WTC11 (cell line): Measurements from ENCODE around the gene P2RY4. TPM values are rescaled to one million over a fixed set of nuclear protein-coding genes. Genes with fewer than 3 reads are reported as not detected.

Experiments used
- ATAC-seq: fragments of 200-7000 bp; cut with Tn5 transposase; 2 replicates; pipeline ENCODE4 v1.10.0; 2021; ENCODE audit warnings: mild to moderate bottlenecking, moderate library complexity
- CTCF ChIA-PET: fragments of 300-600 bp; sonication (Branson Sonifier 250); formaldehyde crosslinking; loops from one replicate; lab custom pipeline; 2021; ENCODE audit warnings: antibody characterized with exemption; lab: Charles Lee
- POLR2A ChIA-PET: fragments of 350-600 bp; sonication (Branson Sonifier 250); formaldehyde crosslinking; loops from one replicate; lab custom pipeline; 2021; ENCODE audit warnings: antibody characterized with exemption; lab: Charles Lee
- DNase-seq: peaks from one replicate; pipeline ENCODE4 v3.0.0; 2021; ENCODE audit warnings: low spot score
- H3K27ac Mint-ChIP-seq: 2 replicates; pipeline ENCODE4 v1.8.0; 2021; ENCODE audit warnings: mixed read lengths
- H3K27me3 Mint-ChIP-seq: 2 replicates; pipeline ENCODE4 v1.8.0; 2021; ENCODE audit warnings: low read depth, mild to moderate bottlenecking, moderate library complexity, mixed read lengths
- H3K36me3 Mint-ChIP-seq: 2 replicates; pipeline ENCODE4 v1.8.0; 2021; ENCODE audit warnings: mixed read lengths
- H3K4me1 Mint-ChIP-seq: 2 replicates; pipeline ENCODE4 v1.8.0; 2022; ENCODE audit warnings: mixed read lengths
- H3K4me3 Mint-ChIP-seq: 2 replicates; pipeline ENCODE4 v1.8.0; 2021; ENCODE audit warnings: mild to moderate bottlenecking, moderate library complexity, mixed read lengths
- H3K9me3 Mint-ChIP-seq: 2 replicates; pipeline ENCODE4 v1.8.0; 2021; ENCODE audit warnings: mixed read lengths
- ATF1 ChIP-seq: sonication (generic); formaldehyde crosslinking; IDR thresholded peaks from 2 replicates; pipeline ENCODE4 v1.8.1; 2023; ENCODE audit warnings: mild to moderate bottlenecking, moderate library complexity, missing genetic modification reagents
- CREM ChIP-seq: sonication (generic); formaldehyde crosslinking; IDR thresholded peaks from 2 replicates; pipeline ENCODE4 v1.8.1; 2022; ENCODE audit warnings: mild to moderate bottlenecking, missing genetic modification reagents, moderate library complexity
- EMX1 ChIP-seq: fragments of 250-450 bp; sonication (Bioruptor Pico); IDR thresholded peaks from 2 replicates; pipeline ENCODE4 v1.8.0; 2021; ENCODE audit warnings: mild to moderate bottlenecking
- ETV6 ChIP-seq: sonication (generic); formaldehyde crosslinking; IDR thresholded peaks from 2 replicates; pipeline ENCODE4 v1.8.1; 2022; ENCODE audit warnings: mild to moderate bottlenecking, missing genetic modification reagents
- FOXK1 ChIP-seq: sonication (generic); formaldehyde crosslinking; IDR thresholded peaks from 2 replicates; pipeline ENCODE4 v1.8.0; 2022; ENCODE audit warnings: mild to moderate bottlenecking, moderate library complexity, missing genetic modification reagents
- KAT7 ChIP-seq: sonication (generic); formaldehyde crosslinking; IDR thresholded peaks from 2 replicates; pipeline ENCODE4 v1.8.1; 2023; ENCODE audit warnings: missing genetic modification reagents, mild to moderate bottlenecking, borderline replicate concordance
- NFYB ChIP-seq: sonication (generic); formaldehyde crosslinking; conservative IDR thresholded peaks from 2 replicates; pipeline ENCODE4 v1.8.0; 2022; ENCODE audit warnings: low read depth, missing genetic modification reagents
- SMAD4 ChIP-seq: sonication (generic); formaldehyde crosslinking; IDR thresholded peaks from 2 replicates; pipeline ENCODE4 v1.8.0; 2022; ENCODE audit warnings: mild to moderate bottlenecking, missing genetic modification reagents
- ZBTB21 ChIP-seq: sonication (generic); formaldehyde crosslinking; IDR thresholded peaks from 2 replicates; pipeline ENCODE4 v1.8.1; 2023; ENCODE audit warnings: mild to moderate bottlenecking, missing genetic modification reagents, borderline replicate concordance
- ZNF138 ChIP-seq: sonication (generic); formaldehyde crosslinking; conservative IDR thresholded peaks from 2 replicates; pipeline ENCODE4 v1.8.1; 2022; ENCODE audit warnings: mild to moderate bottlenecking, moderate library complexity, missing genetic modification reagents
- ZNF219 ChIP-seq: sonication (generic); formaldehyde crosslinking; IDR thresholded peaks from 2 replicates; pipeline ENCODE4 v1.8.0; 2023; ENCODE audit warnings: missing genetic modification reagents, mild to moderate bottlenecking, borderline replicate concordance
- total RNA-seq: library from RNA; stranded (reverse); gene quantifications from 3 replicates; pipeline ENCODE4 v1.2.3, GENCODE V29; 2021
- TF ChIP-seq, protein P1 (sequence below): sonication (generic); formaldehyde crosslinking; IDR thresholded peaks from 2 replicates; pipeline ENCODE4 v1.8.0; 2023; ENCODE audit warnings: missing genetic modification reagents, mild to moderate bottlenecking, borderline replicate concordance
- TF ChIP-seq, protein P2 (sequence below): sonication (generic); formaldehyde crosslinking; IDR thresholded peaks from 2 replicates; pipeline ENCODE4 v1.8.1; 2023; ENCODE audit warnings: mild to moderate bottlenecking, missing genetic modification reagents
- TF ChIP-seq, protein P3 (sequence below): fragments of 250-450 bp; sonication (Bioruptor Pico); IDR thresholded peaks from 2 replicates; pipeline ENCODE4 v2.1.2; 2022; ENCODE audit warnings: mild to moderate bottlenecking, moderate library complexity
- TF ChIP-seq, protein P4 (sequence below): fragments of 200-600 bp; IDR thresholded peaks from 2 replicates; pipeline ENCODE4 v1.8.0; 2022; ENCODE audit warnings: antibody characterized with exemption

Gene P2RY4
- total RNA-seq, 1 experiment from 2014 or later: not detected

DNA sequence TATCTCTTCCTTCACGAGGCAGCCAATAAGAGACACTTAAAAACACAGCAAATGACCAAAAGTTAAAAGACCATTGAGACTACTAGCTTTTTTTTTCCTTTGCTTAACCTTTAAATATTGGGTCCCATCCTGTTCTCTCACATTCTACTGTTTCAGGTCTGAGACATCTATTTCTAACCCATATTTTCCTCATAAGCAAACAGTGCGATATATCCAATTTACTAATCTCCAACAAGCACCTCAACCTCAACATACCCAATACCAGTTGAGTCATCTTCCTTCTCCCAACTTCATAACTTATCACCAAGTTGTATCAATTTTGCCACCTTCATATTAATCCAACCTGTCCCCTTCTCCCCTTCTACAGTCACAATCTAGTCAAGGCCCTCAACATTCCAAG is 18.5 kb downstream of the P2RY4 start:
- DNase-seq: no peak
- Mint-ChIP-seq H3K9me3 (no peaks in the 10 kb centered on the region), H3K4me1 (peaks cover 13% of the 10 kb centered on the region), H3K36me3 (no peaks in the 10 kb centered on the region), H3K27me3 (no peaks in the 10 kb centered on the region), H3K4me3 (no peak overlapping the region), H3K27ac (no peak overlapping the region)
- CTCF ChIA-PET: no interaction called here
- POLR2A ChIA-PET: no interaction called here
- no peak for TF ChIP-seq ATF1 (CRISPR knock-in tag)
- TF ChIP-seq, protein P1, sequence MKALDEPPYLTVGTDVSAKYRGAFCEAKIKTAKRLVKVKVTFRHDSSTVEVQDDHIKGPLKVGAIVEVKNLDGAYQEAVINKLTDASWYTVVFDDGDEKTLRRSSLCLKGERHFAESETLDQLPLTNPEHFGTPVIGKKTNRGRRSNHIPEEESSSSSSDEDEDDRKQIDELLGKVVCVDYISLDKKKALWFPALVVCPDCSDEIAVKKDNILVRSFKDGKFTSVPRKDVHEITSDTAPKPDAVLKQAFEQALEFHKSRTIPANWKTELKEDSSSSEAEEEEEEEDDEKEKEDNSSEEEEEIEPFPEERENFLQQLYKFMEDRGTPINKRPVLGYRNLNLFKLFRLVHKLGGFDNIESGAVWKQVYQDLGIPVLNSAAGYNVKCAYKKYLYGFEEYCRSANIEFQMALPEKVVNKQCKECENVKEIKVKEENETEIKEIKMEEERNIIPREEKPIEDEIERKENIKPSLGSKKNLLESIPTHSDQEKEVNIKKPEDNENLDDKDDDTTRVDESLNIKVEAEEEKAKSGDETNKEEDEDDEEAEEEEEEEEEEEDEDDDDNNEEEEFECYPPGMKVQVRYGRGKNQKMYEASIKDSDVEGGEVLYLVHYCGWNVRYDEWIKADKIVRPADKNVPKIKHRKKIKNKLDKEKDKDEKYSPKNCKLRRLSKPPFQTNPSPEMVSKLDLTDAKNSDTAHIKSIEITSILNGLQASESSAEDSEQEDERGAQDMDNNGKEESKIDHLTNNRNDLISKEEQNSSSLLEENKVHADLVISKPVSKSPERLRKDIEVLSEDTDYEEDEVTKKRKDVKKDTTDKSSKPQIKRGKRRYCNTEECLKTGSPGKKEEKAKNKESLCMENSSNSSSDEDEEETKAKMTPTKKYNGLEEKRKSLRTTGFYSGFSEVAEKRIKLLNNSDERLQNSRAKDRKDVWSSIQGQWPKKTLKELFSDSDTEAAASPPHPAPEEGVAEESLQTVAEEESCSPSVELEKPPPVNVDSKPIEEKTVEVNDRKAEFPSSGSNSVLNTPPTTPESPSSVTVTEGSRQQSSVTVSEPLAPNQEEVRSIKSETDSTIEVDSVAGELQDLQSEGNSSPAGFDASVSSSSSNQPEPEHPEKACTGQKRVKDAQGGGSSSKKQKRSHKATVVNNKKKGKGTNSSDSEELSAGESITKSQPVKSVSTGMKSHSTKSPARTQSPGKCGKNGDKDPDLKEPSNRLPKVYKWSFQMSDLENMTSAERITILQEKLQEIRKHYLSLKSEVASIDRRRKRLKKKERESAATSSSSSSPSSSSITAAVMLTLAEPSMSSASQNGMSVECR (CRISPR knock-in tag): no peak
- no peak for TF ChIP-seq ZNF138
- ATAC-seq: no peak

DNA sequence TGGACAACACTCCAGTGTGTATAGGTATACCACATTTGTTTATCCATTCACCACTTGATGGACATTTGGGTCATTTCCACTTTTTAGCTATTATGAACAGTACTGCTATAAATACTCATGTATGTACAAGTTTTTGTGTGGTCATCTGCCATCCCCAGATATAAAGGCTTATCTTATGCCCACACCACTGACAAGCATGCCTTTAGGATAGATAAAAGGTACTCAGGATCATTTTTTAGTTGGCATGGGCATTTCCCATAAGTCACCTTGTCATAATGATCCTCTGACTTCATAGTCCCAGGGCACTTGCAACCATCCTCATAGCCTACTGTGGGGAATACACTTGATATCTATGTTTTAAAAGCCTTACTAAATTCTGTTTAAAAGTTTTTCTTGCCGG is 19.3 kb downstream of the P2RY4 start:
- Mint-ChIP-seq H3K4me3 (no peak overlapping the region), H3K27me3 (no peaks in the 10 kb centered on the region), H3K27ac (no peak overlapping the region), H3K4me1 (peaks cover 13% of the 10 kb centered on the region), H3K36me3 (no peaks in the 10 kb centered on the region), H3K9me3 (no peaks in the 10 kb centered on the region)
- TF ChIP-seq CREM (CRISPR knock-in tag) (no peak), ZBTB21 (CRISPR knock-in tag) (no peak), ETV6 (CRISPR knock-in tag) (no peak), SMAD4 (CRISPR knock-in tag) (no peak)
- TF ChIP-seq, protein P2, sequence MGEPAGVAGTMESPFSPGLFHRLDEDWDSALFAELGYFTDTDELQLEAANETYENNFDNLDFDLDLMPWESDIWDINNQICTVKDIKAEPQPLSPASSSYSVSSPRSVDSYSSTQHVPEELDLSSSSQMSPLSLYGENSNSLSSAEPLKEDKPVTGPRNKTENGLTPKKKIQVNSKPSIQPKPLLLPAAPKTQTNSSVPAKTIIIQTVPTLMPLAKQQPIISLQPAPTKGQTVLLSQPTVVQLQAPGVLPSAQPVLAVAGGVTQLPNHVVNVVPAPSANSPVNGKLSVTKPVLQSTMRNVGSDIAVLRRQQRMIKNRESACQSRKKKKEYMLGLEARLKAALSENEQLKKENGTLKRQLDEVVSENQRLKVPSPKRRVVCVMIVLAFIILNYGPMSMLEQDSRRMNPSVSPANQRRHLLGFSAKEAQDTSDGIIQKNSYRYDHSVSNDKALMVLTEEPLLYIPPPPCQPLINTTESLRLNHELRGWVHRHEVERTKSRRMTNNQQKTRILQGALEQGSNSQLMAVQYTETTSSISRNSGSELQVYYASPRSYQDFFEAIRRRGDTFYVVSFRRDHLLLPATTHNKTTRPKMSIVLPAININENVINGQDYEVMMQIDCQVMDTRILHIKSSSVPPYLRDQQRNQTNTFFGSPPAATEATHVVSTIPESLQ (CRISPR knock-in tag): no peak
- ChIA-PET POLR2A (no interaction called here), CTCF (no interaction called here)
- ATAC-seq (no peak), DNase-seq (no peak)

DNA sequence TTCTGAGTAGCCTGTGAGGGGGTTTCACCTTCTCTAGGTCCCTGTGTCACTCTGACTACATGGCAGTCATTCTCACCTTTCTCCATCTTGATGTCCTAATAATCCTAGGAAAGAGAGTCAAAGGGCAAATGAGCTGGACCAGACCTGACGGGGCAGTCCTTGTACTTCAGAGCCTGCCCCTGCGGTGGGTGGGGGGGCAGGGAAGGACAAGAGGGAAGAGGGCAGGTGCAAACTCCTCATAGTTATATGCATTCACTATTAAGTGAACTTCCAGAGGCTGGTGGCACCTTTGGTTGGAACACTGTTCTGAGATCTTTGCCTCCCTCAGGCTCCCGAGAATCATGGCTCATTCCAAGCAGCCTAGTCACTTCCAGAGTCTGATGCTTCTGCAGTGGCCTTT is 25.6 kb downstream of the P2RY4 start, which contains the start of gene AWAT1:
TSS of gene AWAT1 (plus strand) at position 301 of the 400 bp plus-strand sequence. CDS start at position 342, 41 bp downstream.
- Mint-ChIP-seq H3K27ac (no peak within 1 kb of the TSS), H3K4me3 (no peak within 1 kb of the TSS), H3K36me3 (no peaks in the 10 kb centered on the region), H3K4me1 (peaks cover 2% of the 10 kb centered on the region; the same call in 1 of the 2 replicates), H3K9me3 (no peaks in the 10 kb centered on the region)
- DNase-seq (no peak), ATAC-seq (no peak)
- POLR2A ChIA-PET: no interaction called here
- CTCF ChIA-PET: no interaction called here
- TF ChIP-seq, protein P3, sequence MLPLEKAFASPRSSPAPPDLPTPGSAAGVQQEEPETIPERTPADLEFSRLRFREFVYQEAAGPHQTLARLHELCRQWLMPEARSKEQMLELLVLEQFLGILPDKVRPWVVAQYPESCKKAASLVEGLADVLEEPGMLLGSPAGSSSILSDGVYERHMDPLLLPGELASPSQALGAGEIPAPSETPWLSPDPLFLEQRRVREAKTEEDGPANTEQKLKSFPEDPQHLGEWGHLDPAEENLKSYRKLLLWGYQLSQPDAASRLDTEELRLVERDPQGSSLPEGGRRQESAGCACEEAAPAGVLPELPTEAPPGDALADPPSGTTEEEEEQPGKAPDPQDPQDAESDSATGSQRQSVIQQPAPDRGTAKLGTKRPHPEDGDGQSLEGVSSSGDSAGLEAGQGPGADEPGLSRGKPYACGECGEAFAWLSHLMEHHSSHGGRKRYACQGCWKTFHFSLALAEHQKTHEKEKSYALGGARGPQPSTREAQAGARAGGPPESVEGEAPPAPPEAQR (CRISPR knock-in tag): no peak
- TF ChIP-seq, protein P4, sequence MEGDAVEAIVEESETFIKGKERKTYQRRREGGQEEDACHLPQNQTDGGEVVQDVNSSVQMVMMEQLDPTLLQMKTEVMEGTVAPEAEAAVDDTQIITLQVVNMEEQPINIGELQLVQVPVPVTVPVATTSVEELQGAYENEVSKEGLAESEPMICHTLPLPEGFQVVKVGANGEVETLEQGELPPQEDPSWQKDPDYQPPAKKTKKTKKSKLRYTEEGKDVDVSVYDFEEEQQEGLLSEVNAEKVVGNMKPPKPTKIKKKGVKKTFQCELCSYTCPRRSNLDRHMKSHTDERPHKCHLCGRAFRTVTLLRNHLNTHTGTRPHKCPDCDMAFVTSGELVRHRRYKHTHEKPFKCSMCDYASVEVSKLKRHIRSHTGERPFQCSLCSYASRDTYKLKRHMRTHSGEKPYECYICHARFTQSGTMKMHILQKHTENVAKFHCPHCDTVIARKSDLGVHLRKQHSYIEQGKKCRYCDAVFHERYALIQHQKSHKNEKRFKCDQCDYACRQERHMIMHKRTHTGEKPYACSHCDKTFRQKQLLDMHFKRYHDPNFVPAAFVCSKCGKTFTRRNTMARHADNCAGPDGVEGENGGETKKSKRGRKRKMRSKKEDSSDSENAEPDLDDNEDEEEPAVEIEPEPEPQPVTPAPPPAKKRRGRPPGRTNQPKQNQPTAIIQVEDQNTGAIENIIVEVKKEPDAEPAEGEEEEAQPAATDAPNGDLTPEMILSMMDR: no peak
- TF ChIP-seq EMX1: no peak
- TF ChIP-seq FOXK1 (CRISPR knock-in tag): no peak
- no peak for TF ChIP-seq ZNF219
- no peak for TF ChIP-seq KAT7 (CRISPR knock-in tag)
- no peak for TF ChIP-seq NFYB
- TF ChIP-seq, all 79 proteins: peak for 0
- H3K27me3 Mint-ChIP-seq: no peaks in the 10 kb centered on the region; the same call in 1 of the 2 replicates
